Thoracic aorta (tissue), 2 donors: ENCODE measurements around the gene TAB2. TPM values are rescaled to one million over a fixed set of nuclear protein-coding genes. Genes with fewer than 3 reads are reported as not detected.
"Not testable (repeated sequence)": the region's sequence is repeated elsewhere in the genome, so short reads cannot be mapped to it uniquely, and the experiment has no call there.

Experiments
- ATAC-seq: fragments of 150-250 bp; one replicate; pipeline ENCODE4 v1.8.0; 2017; ENCODE audit warnings: low read depth; ENCODE audit not compliant: insufficient number of reproducible peaks, low FRiP score
- DNase-seq: peaks from one replicate; pipeline ENCODE4 v3.0.0-alpha.2; 2020; ENCODE audit warnings: low spot score
- H3K27ac ChIP-seq, 2 donors: fragments of 200-600 bp; sonication (generic); 1 replicate in 1 of 2; 2 replicates in 1 of 2; pipeline ENCODE4 v1.5.1; 2016; ENCODE audit warnings: mild to moderate bottlenecking in 2 of 2, moderate library complexity in 2 of 2
- H3K27me3 ChIP-seq: fragments of 200-600 bp; sonication (generic); replicated peaks from 2 replicates; pipeline ENCODE4 v1.6.0; 2016; ENCODE audit warnings: mild to moderate bottlenecking; ENCODE audit not compliant: insufficient read depth
- H3K36me3 ChIP-seq: fragments of 200-600 bp; sonication (generic); one replicate; pipeline ENCODE4 v1.5.1; 2016
- H3K4me1 ChIP-seq, 2 donors: fragments of 200-600 bp; sonication (generic); 1 replicate in 1 of 2; 2 replicates in 1 of 2; pipeline versions ENCODE4 v1.5.1 to v1.6.0; 2016; ENCODE audit warnings: low read depth in 2 of 2, mild to moderate bottlenecking in 1 of 2; ENCODE audit not compliant: control insufficient read depth in 1 of 2
- H3K4me3 ChIP-seq: fragments of 200-600 bp; sonication (generic); 2 replicates; pipeline ENCODE4 v1.5.1; 2016; ENCODE audit warnings: mild to moderate bottlenecking
- H3K9me3 ChIP-seq: fragments of 200-600 bp; sonication (generic); 2 replicates; pipeline ENCODE4 v1.5.1; 2016
- total RNA-seq, 2 donors: library from RNA; depleted of rRNA; stranded (reverse); fragments of >200 nt; gene quantifications; one replicate each; pipeline versions ENCODE4 v1.1.0 to v1.2.3, GENCODE V29; 2016
- TF ChIP-seq, protein P1 (sequence below): fragments of 200-600 bp; sonication (generic); IDR thresholded peaks from one replicate; pipeline ENCODE4 v1.5.1; 2019; ENCODE audit warnings: antibody characterized with exemption

Gene TAB2
- total RNA-seq, 2 donors from 2014 or later = 56.0 to 61.7 TPM

DNA sequence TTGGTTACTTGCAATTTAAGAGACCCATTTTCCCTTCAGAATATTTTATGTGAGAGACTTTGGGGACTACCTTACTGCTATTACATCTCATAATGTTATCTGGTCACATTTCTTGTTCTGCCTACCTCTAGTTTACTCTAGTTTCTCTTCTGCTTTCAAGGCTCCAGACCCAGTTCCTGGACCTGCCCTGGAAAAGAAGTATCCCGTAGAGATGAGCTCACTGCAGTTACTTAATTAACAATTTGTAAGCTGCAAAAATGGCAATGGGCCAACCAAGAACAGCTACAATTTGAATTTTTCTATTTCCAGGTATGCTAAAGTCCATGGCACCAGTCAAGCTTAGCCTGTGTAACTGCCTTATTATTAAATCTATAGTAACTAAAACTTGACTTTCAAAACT lies 25.0 kb downstream of the TAB2 start:
- TF ChIP-seq, protein P1, sequence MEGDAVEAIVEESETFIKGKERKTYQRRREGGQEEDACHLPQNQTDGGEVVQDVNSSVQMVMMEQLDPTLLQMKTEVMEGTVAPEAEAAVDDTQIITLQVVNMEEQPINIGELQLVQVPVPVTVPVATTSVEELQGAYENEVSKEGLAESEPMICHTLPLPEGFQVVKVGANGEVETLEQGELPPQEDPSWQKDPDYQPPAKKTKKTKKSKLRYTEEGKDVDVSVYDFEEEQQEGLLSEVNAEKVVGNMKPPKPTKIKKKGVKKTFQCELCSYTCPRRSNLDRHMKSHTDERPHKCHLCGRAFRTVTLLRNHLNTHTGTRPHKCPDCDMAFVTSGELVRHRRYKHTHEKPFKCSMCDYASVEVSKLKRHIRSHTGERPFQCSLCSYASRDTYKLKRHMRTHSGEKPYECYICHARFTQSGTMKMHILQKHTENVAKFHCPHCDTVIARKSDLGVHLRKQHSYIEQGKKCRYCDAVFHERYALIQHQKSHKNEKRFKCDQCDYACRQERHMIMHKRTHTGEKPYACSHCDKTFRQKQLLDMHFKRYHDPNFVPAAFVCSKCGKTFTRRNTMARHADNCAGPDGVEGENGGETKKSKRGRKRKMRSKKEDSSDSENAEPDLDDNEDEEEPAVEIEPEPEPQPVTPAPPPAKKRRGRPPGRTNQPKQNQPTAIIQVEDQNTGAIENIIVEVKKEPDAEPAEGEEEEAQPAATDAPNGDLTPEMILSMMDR = no peak
- Histone ChIP-seq H3K27me3 (no peaks in the 10 kb centered on the region), H3K4me3 (no peak overlapping the region), H3K9me3 (no peaks in the 10 kb centered on the region), H3K4me1 (peaks cover 27 to 47% of the 10 kb centered on the region in 2 donors), H3K36me3 (no peaks in the 10 kb centered on the region), H3K27ac (no peak overlapping the region)
- DNase-seq = no peak
- ATAC-seq = no peak

DNA sequence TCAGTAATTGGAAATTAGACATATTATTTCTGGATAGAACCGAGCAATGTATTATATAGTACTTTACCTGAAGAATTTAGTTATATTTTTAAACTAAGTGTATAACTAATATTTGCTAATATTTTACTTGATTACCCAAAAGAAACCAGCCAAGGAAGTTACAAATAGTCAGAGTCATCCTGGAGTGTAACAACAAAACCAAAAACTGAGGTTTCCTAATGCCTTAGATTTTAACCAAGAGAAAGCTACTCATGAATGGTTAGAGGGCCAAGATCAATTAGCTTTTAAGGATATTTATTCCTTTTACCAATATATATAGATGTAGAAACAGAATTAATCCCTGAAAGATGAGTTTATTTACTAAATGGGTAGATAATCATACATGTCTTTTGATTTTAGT lies 26.0 kb downstream of the TAB2 start:
- no peaks in the 10 kb centered on the region for H3K27me3 ChIP-seq
- H3K27ac ChIP-seq = no peak overlapping the region
- peaks cover 23 to 43% of the 10 kb centered on the region in 2 donors for H3K4me1 ChIP-seq
- no peaks in the 10 kb centered on the region for H3K36me3 ChIP-seq
- DNase-seq = no peak
- ATAC-seq = no peak
- H3K4me3 ChIP-seq = no peak overlapping the region
- H3K9me3 ChIP-seq = no peaks in the 10 kb centered on the region
- TF ChIP-seq, protein P1 = no peak

DNA sequence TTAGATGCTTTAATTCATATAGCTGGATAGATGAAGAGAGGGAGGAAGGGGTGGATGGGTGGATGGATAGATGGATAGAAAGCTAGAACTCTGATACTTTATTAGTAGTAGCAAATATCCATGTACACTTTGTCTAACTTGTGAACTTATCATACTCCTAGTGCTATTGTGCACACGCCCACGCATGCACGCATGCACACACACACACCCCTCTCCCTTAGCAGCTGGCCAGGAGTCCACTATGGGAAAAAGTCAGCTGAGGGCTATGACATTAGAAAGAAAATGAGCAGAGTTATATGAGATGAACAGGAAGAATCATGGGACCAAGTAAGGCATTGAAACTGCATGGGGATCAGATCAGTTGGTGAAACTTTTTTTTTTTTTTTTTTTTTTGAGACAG lies 28.6 kb downstream of the TAB2 start:
- TF ChIP-seq, protein P1 = no peak
- Histone ChIP-seq H3K27me3 (no peaks in the 10 kb centered on the region), H3K36me3 (no peaks in the 10 kb centered on the region), H3K4me1 (peaks cover 19 to 27% of the 10 kb centered on the region in 2 donors), H3K27ac (no peak overlapping the region), H3K4me3 (no peak overlapping the region), H3K9me3 (no peaks in the 10 kb centered on the region)
- DNase-seq = no peak
- no peak for ATAC-seq

DNA sequence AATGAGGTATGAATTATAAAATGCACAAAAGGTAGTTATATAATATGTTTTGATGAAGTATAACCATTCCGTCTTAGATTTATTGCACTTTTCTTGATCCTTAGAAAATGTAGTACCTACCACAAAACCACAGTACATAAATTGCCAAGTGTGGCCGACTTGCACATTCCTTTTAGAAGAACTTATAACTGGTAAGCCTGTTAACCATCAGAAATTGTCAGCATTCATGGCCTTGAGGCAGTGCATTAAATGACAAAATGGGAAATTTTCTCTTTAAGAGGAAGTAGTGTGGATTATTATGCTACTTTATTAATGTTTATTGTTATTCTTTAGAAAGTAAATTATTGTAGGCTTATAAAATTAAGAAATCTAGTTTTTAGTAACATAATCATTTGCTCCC lies 29.6 kb downstream of the TAB2 start:
- no peaks in the 10 kb centered on the region for H3K36me3 ChIP-seq

DNA sequence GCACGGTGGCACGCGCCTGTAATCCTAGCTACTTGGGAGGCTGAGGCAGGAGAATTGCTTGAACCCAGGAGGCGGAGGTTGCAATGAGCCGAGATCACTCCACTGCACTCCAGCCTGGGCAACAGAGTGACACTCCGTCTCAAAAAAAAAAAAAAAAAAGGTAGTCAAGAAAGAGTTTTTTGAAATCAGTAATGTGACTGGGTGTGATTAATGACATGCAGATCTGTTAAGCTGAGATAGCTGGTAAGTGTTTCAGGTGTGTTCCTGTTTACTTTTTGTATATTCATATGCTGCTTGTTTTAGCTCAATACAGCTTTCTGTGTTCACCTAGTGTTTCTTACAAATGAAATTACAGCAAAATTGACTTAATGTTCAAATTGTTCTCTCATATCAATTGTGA lies 31.8 kb downstream of the TAB2 start:
- not testable (repeated sequence) for ATAC-seq, H3K4me3 ChIP-seq, H3K27ac ChIP-seq

More for the DNA sequence above, 29.6 kb downstream of the TAB2 start:
- no peaks in the 10 kb centered on the region for H3K9me3 ChIP-seq
- H3K4me1 ChIP-seq = peaks cover 11 to 17% of the 10 kb centered on the region in 2 donors
- H3K27me3 ChIP-seq = no peaks in the 10 kb centered on the region
- no peak for DNase-seq
- TF ChIP-seq, protein P1 = no peak
- no peak overlapping the region for H3K4me3 ChIP-seq
- no peak for ATAC-seq
- no peak overlapping the region for H3K27ac ChIP-seq

DNA sequence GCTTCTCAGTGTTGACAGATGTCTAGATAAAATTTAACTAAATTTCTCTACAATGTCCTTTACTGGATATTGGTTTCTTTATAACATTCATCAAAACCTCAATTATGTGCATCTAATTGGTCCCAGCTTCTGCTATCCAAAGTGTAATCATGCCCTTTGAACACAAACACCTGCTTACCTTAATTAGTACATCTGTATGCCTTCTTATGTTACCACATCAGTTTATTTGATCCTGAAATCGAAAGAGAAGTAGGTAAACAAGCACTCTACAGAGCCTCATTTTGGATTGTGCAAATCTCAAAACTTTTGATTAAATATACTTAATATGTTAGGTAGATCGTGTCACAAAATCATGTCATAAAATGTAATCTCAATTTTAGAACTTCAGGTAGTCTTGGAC lies 36.5 kb downstream of the TAB2 start:
- Histone ChIP-seq H3K27me3 (no peaks in the 10 kb centered on the region), H3K27ac (no peak overlapping the region), H3K4me3 (no peak overlapping the region), H3K9me3 (no peaks in the 10 kb centered on the region), H3K36me3 (no peaks in the 10 kb centered on the region), H3K4me1 (peaks cover 3 to 4% of the 10 kb centered on the region in 2 donors)
- TF ChIP-seq, protein P1 = no peak
- ATAC-seq (no peak), DNase-seq (no peak)

More for the DNA sequence above, 31.8 kb downstream of the TAB2 start:
- not testable (repeated sequence) for H3K27me3 ChIP-seq, H3K4me1 ChIP-seq, H3K9me3 ChIP-seq, DNase-seq, H3K36me3 ChIP-seq
